ENCODE measurements around the gene NIPAL4.

NIPAL4 gene

GRCh38 chr5:157518963-157519362, 59.0 kb downstream of the NIPAL4 start:
- no peak for DNase-seq

DNA sequence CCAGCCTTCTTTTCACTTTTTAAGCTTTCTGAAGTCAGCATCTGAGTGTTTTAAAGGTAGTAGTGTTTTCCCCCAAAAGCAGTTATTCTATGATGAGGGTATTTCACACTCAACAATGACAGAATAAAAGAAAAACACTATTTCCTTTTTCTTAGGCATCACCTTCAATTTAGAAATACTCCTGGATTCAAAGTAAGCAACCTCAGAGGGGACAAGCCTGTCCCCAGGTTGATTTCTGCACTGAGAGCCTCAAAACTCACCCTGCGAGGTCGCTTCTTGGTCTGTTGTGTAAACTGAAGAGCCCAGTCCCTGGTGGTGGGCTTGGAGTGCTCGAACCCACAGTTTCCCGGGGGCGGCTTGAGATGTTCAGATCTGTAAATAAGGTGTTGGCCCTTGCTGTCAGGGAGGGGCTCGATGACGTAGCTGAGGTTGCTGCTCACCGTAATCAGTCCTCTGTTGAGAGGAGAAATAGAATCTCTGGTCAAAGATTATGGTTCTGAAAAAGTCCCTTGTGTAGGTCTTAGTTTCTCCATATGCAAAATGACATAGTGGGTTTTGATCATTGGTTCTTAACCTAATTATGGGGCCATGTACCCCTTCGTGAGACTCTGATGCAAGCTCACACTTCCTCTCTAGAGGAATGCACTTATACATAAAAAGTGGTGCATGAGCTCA, 59.7 kb downstream of the NIPAL4 start:
- DNase-seq = no peak

GRCh38 chr5:157520911-157521703, 61.1 kb downstream of the NIPAL4 start:
- no peak for DNase-seq

- DNase-seq = no peak
Measured at GRCh38 chr5:157521704-157522029, 61.7 kb downstream of the NIPAL4 start.

GRCh38 chr5:157523976-157524375, 64.0 kb downstream of the NIPAL4 start:
- DNase-seq = no peak
